Peyer's patch (tissue), 4 donors: ENCODE data around the gene MEGF6. TPM values are rescaled to one million over a fixed set of nuclear protein-coding genes. Genes with fewer than 3 reads are reported as not detected.

Experiments used
- DNase-seq, 3 donors: peaks; one replicate each; pipeline ENCODE4 v3.0.0-alpha.2; 2017 to 2019
- H3K27ac ChIP-seq, 4 donors: fragments of 200-600 bp; sonication (generic); one replicate each; pipeline ENCODE4 v1.5.1; 2016 to 2019
- H3K27me3 ChIP-seq, 2 donors: fragments of 200-600 bp; sonication (generic); one replicate each; pipeline ENCODE4 v1.5.1; 2019
- H3K36me3 ChIP-seq, 3 donors: fragments of 200-600 bp; sonication (generic); one replicate each; pipeline ENCODE4 v1.5.1; 2016 to 2019
- H3K4me1 ChIP-seq, 4 donors: fragments of 200-600 bp; sonication (generic); one replicate each; pipeline ENCODE4 v1.5.1; 2016 to 2019
- H3K4me3 ChIP-seq, 4 donors: fragments of 200-600 bp; sonication (generic); 1 replicate in 3 of 4; 2 replicates in 1 of 4; pipeline ENCODE4 v1.5.1; 2016 to 2019; ENCODE audit warnings: mild to moderate bottlenecking in 1 of 4
- H3K9me3 ChIP-seq, 4 donors: fragments of 200-600 bp; sonication (generic); one replicate each; pipeline ENCODE4 v1.5.1; 2016 to 2019; ENCODE audit warnings: mild to moderate bottlenecking in 1 of 4
- POLR2A ChIP-seq, 2 donors: fragments of 450-650 bp; IDR thresholded peaks; one replicate each; pipeline ENCODE4 v1.5.1; 2017; ENCODE audit warnings: antibody characterized with exemption in 2 of 2, mild to moderate bottlenecking in 2 of 2, moderate library complexity in 2 of 2
- total RNA-seq, 4 donors: library from RNA; depleted of rRNA; stranded (reverse); fragments of >200 nt; gene quantifications; one replicate each; pipeline ENCODE4 v1.1.0, GENCODE V29; 2016
- TF ChIP-seq, protein P1 (sequence below), 6 experiments: fragments of 450-650 bp in 4 of 6; fragments of 200-600 bp in 2 of 6; sonication (generic) in 1 of 6; IDR thresholded peaks; one replicate each; pipeline ENCODE4 v1.5.1; 2017 to 2019; ENCODE audit warnings: antibody characterized with exemption in 6 of 6, mild to moderate bottlenecking in 3 of 6, moderate library complexity in 1 of 6

Gene MEGF6
- total RNA-seq, 4 donors from 2014 or later: 2.5 to 61.1 (median 11.1) TPM

DNA sequence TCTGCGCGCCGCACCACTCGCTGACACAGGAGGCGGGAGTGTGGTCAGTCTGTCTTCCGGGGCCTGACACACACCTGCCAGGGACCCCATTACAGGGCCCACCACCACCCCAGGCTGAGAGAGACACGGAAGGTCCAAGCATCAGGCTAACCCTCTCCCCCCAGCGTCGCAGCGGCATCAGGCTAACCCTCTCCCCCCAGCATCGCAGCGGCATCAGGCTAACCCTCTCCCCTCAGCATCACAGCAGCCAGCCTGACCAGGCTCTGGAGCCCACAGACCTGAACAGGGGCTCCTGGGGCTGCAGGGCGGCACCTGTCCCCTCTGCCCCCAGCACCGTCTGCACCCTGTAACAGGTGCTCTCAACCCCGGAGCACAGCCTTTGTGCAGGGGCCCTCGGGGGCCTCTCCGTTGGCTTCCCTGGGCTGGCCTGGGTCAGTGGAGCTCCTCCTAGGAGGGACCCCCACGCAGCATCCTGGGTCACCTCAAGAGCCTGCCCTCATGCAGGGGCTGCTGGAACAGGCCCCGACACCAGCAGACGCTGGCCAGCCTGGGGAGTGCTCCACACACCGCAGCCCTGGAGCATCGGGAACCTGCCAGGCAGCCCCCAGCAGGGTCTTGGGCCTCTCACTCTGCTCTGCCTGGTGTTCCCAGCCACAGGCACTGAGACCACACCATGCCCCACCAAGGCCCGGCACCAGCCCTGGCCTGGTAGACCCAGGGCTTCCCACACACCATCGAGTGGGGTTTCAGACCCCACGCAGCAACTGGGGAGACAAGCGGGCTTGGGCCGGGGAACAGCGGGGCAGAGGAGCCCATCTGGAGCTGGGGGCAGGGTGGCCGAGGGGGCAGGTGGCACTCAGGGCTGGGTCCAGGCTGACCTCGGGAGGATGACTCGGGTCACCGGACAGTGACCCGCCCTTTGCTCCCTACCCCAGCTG lies 67.0 kb downstream of the MEGF6 start:
- H3K36me3 ChIP-seq: no peaks in the 10 kb centered on the region
- DNase-seq: no peak
- TF ChIP-seq, protein P1, sequence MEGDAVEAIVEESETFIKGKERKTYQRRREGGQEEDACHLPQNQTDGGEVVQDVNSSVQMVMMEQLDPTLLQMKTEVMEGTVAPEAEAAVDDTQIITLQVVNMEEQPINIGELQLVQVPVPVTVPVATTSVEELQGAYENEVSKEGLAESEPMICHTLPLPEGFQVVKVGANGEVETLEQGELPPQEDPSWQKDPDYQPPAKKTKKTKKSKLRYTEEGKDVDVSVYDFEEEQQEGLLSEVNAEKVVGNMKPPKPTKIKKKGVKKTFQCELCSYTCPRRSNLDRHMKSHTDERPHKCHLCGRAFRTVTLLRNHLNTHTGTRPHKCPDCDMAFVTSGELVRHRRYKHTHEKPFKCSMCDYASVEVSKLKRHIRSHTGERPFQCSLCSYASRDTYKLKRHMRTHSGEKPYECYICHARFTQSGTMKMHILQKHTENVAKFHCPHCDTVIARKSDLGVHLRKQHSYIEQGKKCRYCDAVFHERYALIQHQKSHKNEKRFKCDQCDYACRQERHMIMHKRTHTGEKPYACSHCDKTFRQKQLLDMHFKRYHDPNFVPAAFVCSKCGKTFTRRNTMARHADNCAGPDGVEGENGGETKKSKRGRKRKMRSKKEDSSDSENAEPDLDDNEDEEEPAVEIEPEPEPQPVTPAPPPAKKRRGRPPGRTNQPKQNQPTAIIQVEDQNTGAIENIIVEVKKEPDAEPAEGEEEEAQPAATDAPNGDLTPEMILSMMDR (IDR thresholded peaks at IDR 0.05): no peak
- no peak for TF ChIP-seq POLR2A (IDR thresholded peaks at IDR 0.05)
- H3K9me3 ChIP-seq: no peaks in the 10 kb centered on the region
- H3K27me3 ChIP-seq: no peaks in the 10 kb centered on the region
- H3K4me3 ChIP-seq: no peak overlapping the region
- peak overlapping the region in 1 of 4 donors; percentile 17 for H3K27ac ChIP-seq
- peaks cover 0 to 13% (median 0%) of the 10 kb centered on the region in 4 donors for H3K4me1 ChIP-seq

DNA sequence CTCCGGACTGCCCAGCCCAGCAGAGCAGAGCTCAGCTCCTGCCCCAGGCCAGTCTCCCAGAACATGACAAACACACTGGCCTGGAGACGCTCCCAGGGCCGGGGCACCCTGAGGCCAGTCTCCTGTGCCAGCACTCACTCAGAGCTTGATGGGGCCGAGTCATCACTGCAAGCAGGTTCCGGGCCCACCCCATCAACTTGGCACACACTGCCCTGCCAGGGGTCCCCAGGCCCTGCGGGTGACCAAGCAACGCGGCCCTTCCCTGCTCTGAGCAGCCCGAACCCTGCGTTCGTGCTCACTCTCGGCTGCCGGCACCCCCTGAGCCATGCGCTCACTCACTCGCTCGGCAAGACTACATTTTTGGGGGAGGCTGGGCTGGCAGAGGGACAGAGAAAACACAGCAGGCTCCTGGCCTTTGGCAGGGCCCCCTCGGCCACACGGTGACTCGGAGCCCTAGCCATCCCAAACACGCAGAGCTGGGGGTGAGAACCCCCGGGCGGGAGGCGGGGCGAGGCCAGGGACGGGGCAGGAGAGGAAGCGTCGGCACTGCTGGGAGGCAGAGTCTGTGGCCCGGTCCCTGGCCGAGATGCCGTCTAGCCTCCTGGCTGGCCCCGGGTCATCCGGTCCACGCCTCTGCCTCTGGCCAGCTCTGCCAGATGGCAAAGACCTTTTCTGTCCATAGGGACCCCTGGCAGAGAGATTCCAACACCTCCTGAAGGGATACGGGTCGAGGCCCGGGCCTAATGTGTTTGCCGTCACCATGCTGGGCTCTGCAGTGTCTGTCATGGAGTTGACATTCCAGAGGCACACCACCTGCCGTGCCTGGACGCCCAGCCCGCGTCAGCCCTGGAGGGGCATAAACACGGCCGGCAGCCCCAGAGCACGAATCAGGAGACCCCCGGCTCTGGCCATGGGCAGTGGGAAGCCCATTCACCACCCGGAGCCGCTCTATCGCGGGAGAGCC lies 68.0 kb downstream of the MEGF6 start:
- peaks cover 0 to 13% (median 0%) of the 10 kb centered on the region in 4 donors for H3K4me1 ChIP-seq
- no peak for DNase-seq
- no peaks in the 10 kb centered on the region for H3K9me3 ChIP-seq
- TF ChIP-seq, protein P1 (IDR thresholded peaks at IDR 0.05): no peak
- no peak overlapping the region for H3K4me3 ChIP-seq
- no peaks in the 10 kb centered on the region for H3K36me3 ChIP-seq
- H3K27me3 ChIP-seq: no peaks in the 10 kb centered on the region
- H3K27ac ChIP-seq: peak overlapping the region in 2 of 4 donors; percentile 8 to 17

DNA sequence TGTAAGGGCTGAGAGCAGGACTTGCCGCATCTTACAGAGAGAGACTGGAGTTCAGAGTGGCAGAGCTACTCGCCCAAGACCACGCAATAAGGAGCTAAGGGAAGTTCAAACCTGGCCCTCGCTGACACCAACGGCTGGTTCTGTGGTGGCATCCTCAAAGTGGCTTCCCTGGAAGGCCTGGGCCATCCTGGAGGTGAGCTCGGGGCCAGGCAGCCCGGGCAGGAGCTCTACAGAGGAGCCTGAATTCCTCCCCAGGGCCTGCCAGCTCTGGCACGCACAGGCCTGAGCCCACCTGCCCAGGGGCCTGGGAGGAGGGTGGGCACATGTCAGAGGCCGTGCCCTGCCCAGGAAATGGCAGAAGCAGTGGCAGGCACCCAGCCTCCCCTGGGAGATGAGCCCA lies 68.6 kb downstream of the MEGF6 start:
- Histone ChIP-seq H3K27ac (peak overlapping the region in 2 of 4 donors; percentile 8 to 17), H3K4me3 (no peak overlapping the region), H3K4me1 (peaks cover 0 to 13% (median 0%) of the 10 kb centered on the region in 4 donors), H3K27me3 (no peaks in the 10 kb centered on the region), H3K9me3 (no peaks in the 10 kb centered on the region), H3K36me3 (no peaks in the 10 kb centered on the region)
- no peak for TF ChIP-seq POLR2A (IDR thresholded peaks at IDR 0.05)
- TF ChIP-seq, protein P1 (IDR thresholded peaks at IDR 0.05): no peak
- DNase-seq: no peak

DNA sequence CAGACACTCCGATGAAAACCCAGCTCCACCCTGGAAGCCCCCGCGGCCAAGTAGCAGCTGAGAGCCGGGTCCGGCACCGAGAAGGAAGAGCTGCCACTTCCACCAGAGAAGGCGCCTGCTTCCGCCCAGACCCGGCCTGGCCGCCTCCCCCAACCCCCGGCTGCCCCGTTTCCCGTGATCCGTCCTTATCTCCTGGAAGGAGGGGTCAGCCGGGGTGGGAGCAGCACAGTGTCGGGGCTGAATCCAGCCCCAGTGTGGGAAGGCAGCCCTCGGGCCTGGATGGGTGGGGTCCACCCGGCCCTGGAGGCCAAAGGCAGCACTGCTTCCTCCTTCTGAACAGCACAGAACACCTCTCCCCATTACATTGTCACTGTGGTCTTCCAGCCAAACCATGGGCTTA lies 69.4 kb downstream of the MEGF6 start:
- DNase-seq: no peak

DNA sequence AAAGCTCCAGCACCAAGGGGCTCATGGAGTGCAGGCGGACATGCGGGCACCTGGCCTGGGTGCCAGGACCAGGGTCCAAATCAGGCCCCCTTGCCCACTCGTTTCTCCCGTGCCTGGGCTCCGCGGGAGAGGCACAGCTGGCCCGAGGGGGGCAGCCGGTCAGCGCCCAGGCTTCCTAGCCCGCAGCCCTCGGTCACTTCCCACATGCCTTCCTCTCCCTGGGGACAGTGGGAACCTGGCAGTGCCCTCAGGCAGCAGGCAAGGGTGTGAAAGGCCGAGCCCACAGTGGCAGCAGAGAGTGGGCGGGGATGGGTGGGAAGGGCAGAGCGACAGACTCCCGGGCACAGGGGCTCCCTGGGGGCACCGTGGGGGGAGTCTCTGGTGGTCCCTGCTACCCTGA lies 69.8 kb downstream of the MEGF6 start:
- DNase-seq: no peak
- peaks cover 0 to 13% (median 0%) of the 10 kb centered on the region in 4 donors for H3K4me1 ChIP-seq
- H3K4me3 ChIP-seq: no peak overlapping the region
- no peaks in the 10 kb centered on the region for H3K27me3 ChIP-seq
- H3K27ac ChIP-seq: no peak overlapping the region
- TF ChIP-seq, protein P1 (IDR thresholded peaks at IDR 0.05): no peak
- TF ChIP-seq POLR2A (IDR thresholded peaks at IDR 0.05): no peak
- H3K9me3 ChIP-seq: no peaks in the 10 kb centered on the region
- H3K36me3 ChIP-seq: no peaks in the 10 kb centered on the region

More for the DNA sequence above, 69.4 kb downstream of the MEGF6 start:
- H3K36me3 ChIP-seq: no peaks in the 10 kb centered on the region
- no peaks in the 10 kb centered on the region for H3K27me3 ChIP-seq
- no peak overlapping the region for H3K27ac ChIP-seq
- H3K4me3 ChIP-seq: no peak overlapping the region
- no peaks in the 10 kb centered on the region for H3K9me3 ChIP-seq
- peaks cover 0 to 13% (median 0%) of the 10 kb centered on the region in 4 donors for H3K4me1 ChIP-seq
- no peak for TF ChIP-seq POLR2A (IDR thresholded peaks at IDR 0.05)
- TF ChIP-seq, protein P1 (IDR thresholded peaks at IDR 0.05): no peak
